HepG2 (cell line): ENCODE measurements around the gene UXS1.

Experiments used
- ARNTL ChIP-seq: sonication (generic); formaldehyde crosslinking; IDR thresholded peaks from 2 replicates; pipeline ENCODE4 v1.4.0; 2020; ENCODE audit warnings: mild to moderate bottlenecking, missing genetic modification reagents
- ATF3 ChIP-seq: sonication (generic); formaldehyde crosslinking; IDR thresholded peaks from 2 replicates; pipeline ENCODE4 v1.4.0; 2020; ENCODE audit warnings: missing genetic modification reagents
- CTCF ChIP-seq: sonication (generic); formaldehyde crosslinking; IDR thresholded peaks from 2 replicates; pipeline ENCODE4 v1.5.0; 2020; ENCODE audit warnings: mild to moderate bottlenecking, missing genetic modification reagents, moderate library complexity
- E2F1 ChIP-seq: sonication (generic); formaldehyde crosslinking; IDR thresholded peaks from 2 replicates; pipeline ENCODE4 v1.5.0; 2020; ENCODE audit warnings: missing genetic modification reagents
- EZH2 ChIP-seq: conservative IDR thresholded peaks from 2 replicates; pipeline ENCODE4 v1.6.1; 2012; ENCODE audit warnings: mild to moderate bottlenecking, low read depth, low read length, moderate library complexity
- HDAC2 ChIP-seq: sonication (generic); formaldehyde crosslinking; IDR thresholded peaks from 2 replicates; pipeline ENCODE4 v1.4.0; 2020; ENCODE audit warnings: missing genetic modification reagents
- IKZF5 ChIP-seq: IDR thresholded peaks from 2 replicates; pipeline ENCODE4 v1.6.1; 2018; ENCODE audit warnings: missing genetic modification reagents, mild to moderate bottlenecking, missing compliant biosample characterization
- JUN ChIP-seq: sonication (generic); formaldehyde crosslinking; IDR thresholded peaks from 2 replicates; pipeline ENCODE4 v1.4.0; 2020; ENCODE audit warnings: mild to moderate bottlenecking, missing genetic modification reagents
- KAT8 ChIP-seq: IDR thresholded peaks from 2 replicates; pipeline ENCODE4 v1.6.1; 2016; ENCODE audit warnings: missing genetic modification reagents, missing compliant biosample characterization
- MXI1 ChIP-seq: IDR thresholded peaks from 3 replicates; pipeline ENCODE4 v1.6.1; 2012; ENCODE audit warnings: low read depth, low read length, inconsistent platforms, borderline replicate concordance
- ZBTB39 ChIP-seq: sonication (generic); formaldehyde crosslinking; IDR thresholded peaks from 2 replicates; pipeline ENCODE4 v1.5.0; 2020; ENCODE audit warnings: missing genetic modification reagents
- ZBTB7A ChIP-seq: sonication (generic); formaldehyde crosslinking; IDR thresholded peaks from 2 replicates; pipeline ENCODE4 v1.8.0; 2022; ENCODE audit warnings: mild to moderate bottlenecking, missing genetic modification reagents
- ZNF816 ChIP-seq: sonication (generic); formaldehyde crosslinking; IDR thresholded peaks from 2 replicates; pipeline ENCODE4 v1.8.0; 2022; ENCODE audit warnings: missing genetic modification reagents, mild to moderate bottlenecking, borderline replicate concordance

GRCh38 chr2:106058469-106059137 lies 135.5 kb downstream of the UXS1 start:
- TF ChIP-seq HDAC2 (CRISPR knock-in tag) (no peak), EZH2 (no peak), ZNF816 (CRISPR knock-in tag) (no peak), IKZF5 (CRISPR knock-in tag) (no peak), CTCF (no peak), ZBTB39 (CRISPR knock-in tag) (no peak), ATF3 (CRISPR knock-in tag) (no peak), ARNTL (CRISPR knock-in tag) (no peak), JUN (CRISPR knock-in tag) (no peak), ZBTB7A (CRISPR knock-in tag) (no peak), MXI1 (no peak), E2F1 (no peak), KAT8 (CRISPR knock-in tag) (no peak)
